ENCODE results near the gene MEMO1.

The MEMO1 gene

GRCh38 chr2:31835450-31835849 is 175.4 kb downstream of the MEMO1 start:
- in situ Hi-C loops (cut with HindIII; ENCODE audit: low sequenced_read_pairs), result no loop called here

GRCh38 chr2:31832363-31832762 is 178.4 kb downstream of the MEMO1 start:
- in situ Hi-C loops (cut with HindIII; ENCODE audit: low sequenced_read_pairs), result no loop called here

- in situ Hi-C loops (cut with HindIII; ENCODE audit: low sequenced_read_pairs), result no loop called here
These were observed 179.2 kb downstream of the MEMO1 start for GRCh38 chr2:31831585-31831984.

- in situ Hi-C loops (cut with HindIII; ENCODE audit: low sequenced_read_pairs), result no loop called here
These were observed 181.9 kb downstream of the MEMO1 start for GRCh38 chr2:31828891-31829290.

GRCh38 chr2:31823558-31823957 is 187.2 kb downstream of the MEMO1 start:
- in situ Hi-C loops (cut with HindIII; ENCODE audit: low sequenced_read_pairs), result no loop called here

GRCh38 chr2:31822587-31822986 is 188.2 kb downstream of the MEMO1 start:
- in situ Hi-C loops (cut with HindIII; ENCODE audit: low sequenced_read_pairs), result no loop called here
